LNCAP (cell line): ENCODE results near the gene ANAPC2.

Experiments used
- CTCF ChIP-seq: fragments of 450-650 bp; IDR thresholded peaks from 2 replicates; pipeline ENCODE4 v1.5.1; 2017; ENCODE audit warnings: mild to moderate bottlenecking

The ANAPC2 gene

GRCh38 chr9:137219757-137220316, 31.5 kb upstream of the ANAPC2 start:
- no peak for TF ChIP-seq CTCF

- no peak for TF ChIP-seq CTCF
These were observed 30.5 kb upstream of the ANAPC2 start for GRCh38 chr9:137218754-137219271.

GRCh38 chr9:137218212-137218753, 29.9 kb upstream of the ANAPC2 start:
- no peak for TF ChIP-seq CTCF

- TF ChIP-seq CTCF = no peak
These were observed 29.2 kb upstream of the ANAPC2 start for GRCh38 chr9:137217276-137218211.

GRCh38 chr9:137216188-137216965, 28.0 kb upstream of the ANAPC2 start:
- TF ChIP-seq CTCF = no peak

- no peak for TF ChIP-seq CTCF
These were observed 27.0 kb upstream of the ANAPC2 start for GRCh38 chr9:137215196-137215986.
